Calu3 (cell line): ENCODE data around the gene CNNM4. TPM values are rescaled to one million over a fixed set of nuclear protein-coding genes. Genes with fewer than 3 reads are reported as not detected.

Experiments used
- BruUV-seq: library from RNA; stranded (reverse); fragments of 400-500 nt; replicated peaks from 2 replicates; lab custom pipeline; 2021; lab: Mats Ljungman, UMichigan
- CTCF ChIA-PET: fragments of 300-600 bp; sonication (Branson Sonifier 250); formaldehyde crosslinking; loops from one replicate; lab custom pipeline; 2022; ENCODE audit warnings: antibody characterized with exemption; lab: Charles Lee
- DNase-seq: peaks from one replicate; pipeline ENCODE4 v3.0.0; 2022
- H3K27ac Mint-ChIP-seq: one replicate; pipeline ENCODE4 v1.8.0; 2022; ENCODE audit warnings: mixed read lengths; ENCODE audit not compliant: unreplicated experiment
- H3K27me3 Mint-ChIP-seq: one replicate; pipeline ENCODE4 v1.8.0; 2022; ENCODE audit warnings: mixed read lengths; ENCODE audit not compliant: unreplicated experiment
- H3K36me3 Mint-ChIP-seq: one replicate; pipeline ENCODE4 v1.8.0; 2022; ENCODE audit warnings: mild to moderate bottlenecking, moderate library complexity, mixed read lengths; ENCODE audit not compliant: insufficient read depth, unreplicated experiment
- H3K4me1 Mint-ChIP-seq: one replicate; pipeline ENCODE4 v1.8.0; 2022; ENCODE audit warnings: mild to moderate bottlenecking, low read depth, mixed read lengths; ENCODE audit not compliant: unreplicated experiment
- H3K4me3 Mint-ChIP-seq: one replicate; pipeline ENCODE4 v1.8.0; 2022; ENCODE audit warnings: mild to moderate bottlenecking, low read depth, moderate library complexity, mixed read lengths; ENCODE audit not compliant: unreplicated experiment
- H3K9me3 Mint-ChIP-seq: one replicate; pipeline ENCODE4 v1.8.0; 2022; ENCODE audit warnings: low read depth, mixed read lengths; ENCODE audit not compliant: unreplicated experiment
- intact Hi-C: fragments of 100-400 bp; cut with micrococcal nuclease; formaldehyde crosslinking; loops from one replicate; pipeline ENCODE4 v1.10.0; 2022; ENCODE audit not compliant: unreplicated experiment
- total RNA-seq: library from RNA; stranded (reverse); gene quantifications from 2 replicates; pipeline ENCODE4 v1.2.3, GENCODE V29; 2022
- TF ChIP-seq, protein P1 (sequence below): fragments of 200-600 bp; IDR thresholded peaks from one replicate; pipeline ENCODE4 v1.8.0; 2022; ENCODE audit warnings: antibody characterized with exemption; ENCODE audit not compliant: unreplicated experiment

CNNM4 gene
- total RNA-seq, 1 experiment from 2014 or later: 22.3 TPM

DNA sequence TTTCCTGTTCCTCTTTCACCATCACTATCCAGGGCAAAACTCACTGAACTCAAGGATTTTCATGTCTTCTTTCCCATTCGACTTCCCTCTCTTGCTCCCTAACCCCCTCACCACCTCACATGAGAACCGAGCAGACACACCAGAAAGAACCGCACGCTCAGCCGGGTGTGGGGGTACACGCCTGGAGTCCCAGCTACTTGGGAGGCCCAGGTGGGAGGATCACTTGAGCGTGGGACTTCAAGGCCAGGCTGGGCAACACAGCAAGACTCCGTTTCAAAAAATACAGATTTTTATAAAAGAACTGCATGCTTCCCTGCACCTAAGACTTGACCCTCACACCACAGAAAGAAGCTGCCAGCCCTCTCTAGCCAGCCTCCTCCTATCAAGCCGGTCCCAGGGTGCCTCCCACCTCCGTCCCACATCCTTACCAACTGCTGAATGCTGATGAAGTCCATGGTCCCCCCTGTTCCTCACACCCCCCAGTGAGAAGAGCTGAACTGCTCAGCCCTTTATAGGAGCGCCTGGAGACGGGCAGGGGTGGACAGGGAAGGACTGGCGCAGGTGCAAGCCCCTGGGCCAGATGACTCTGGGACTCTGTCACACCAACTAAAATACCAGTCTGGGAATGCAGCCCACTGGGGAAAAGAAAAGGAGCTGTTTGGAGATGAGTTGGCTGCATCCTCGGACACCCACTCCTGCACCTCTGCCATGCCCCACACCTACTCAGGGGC, 83.0 kb downstream of the CNNM4 start, which contains the start of gene ANKRD23:
Gene ANKRD23, minus strand, starts transcription at position 484 of the 731 bp plus-strand sequence. Its CDS starts 29 bp downstream, at position 455.
- Mint-ChIP-seq H3K9me3 (no peaks in the 10 kb centered on the region), H3K36me3 (peaks cover 22% of the 10 kb centered on the region), H3K4me1 (no peaks in the 10 kb centered on the region), H3K27me3 (no peaks in the 10 kb centered on the region), H3K4me3 (no peak within 1 kb of the TSS), H3K27ac (no peak within 1 kb of the TSS)
- no peak for DNase-seq
- intact Hi-C loops: no loop called here
- CTCF ChIA-PET: interaction anchor here (1.2 kb wide), 1 partner anchor 14 kb away, joined by 3 read pairs; the partner anchor contains the start of gene ANKRD39
- TF ChIP-seq, protein P1, sequence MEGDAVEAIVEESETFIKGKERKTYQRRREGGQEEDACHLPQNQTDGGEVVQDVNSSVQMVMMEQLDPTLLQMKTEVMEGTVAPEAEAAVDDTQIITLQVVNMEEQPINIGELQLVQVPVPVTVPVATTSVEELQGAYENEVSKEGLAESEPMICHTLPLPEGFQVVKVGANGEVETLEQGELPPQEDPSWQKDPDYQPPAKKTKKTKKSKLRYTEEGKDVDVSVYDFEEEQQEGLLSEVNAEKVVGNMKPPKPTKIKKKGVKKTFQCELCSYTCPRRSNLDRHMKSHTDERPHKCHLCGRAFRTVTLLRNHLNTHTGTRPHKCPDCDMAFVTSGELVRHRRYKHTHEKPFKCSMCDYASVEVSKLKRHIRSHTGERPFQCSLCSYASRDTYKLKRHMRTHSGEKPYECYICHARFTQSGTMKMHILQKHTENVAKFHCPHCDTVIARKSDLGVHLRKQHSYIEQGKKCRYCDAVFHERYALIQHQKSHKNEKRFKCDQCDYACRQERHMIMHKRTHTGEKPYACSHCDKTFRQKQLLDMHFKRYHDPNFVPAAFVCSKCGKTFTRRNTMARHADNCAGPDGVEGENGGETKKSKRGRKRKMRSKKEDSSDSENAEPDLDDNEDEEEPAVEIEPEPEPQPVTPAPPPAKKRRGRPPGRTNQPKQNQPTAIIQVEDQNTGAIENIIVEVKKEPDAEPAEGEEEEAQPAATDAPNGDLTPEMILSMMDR: no peak
- BruUV-seq: no TSS peak

GRCh38 chr2:96844405-96844808, 83.7 kb downstream of the CNNM4 start:
- TF ChIP-seq, protein P1: no peak
- intact Hi-C loops: no loop called here
- no peaks in the 10 kb centered on the region for H3K9me3 Mint-ChIP-seq
- CTCF ChIA-PET: interaction anchor here (0.7 kb wide), 1 partner anchor 56 kb away, joined by 4 read pairs; no protein-coding TSS in a partner anchor
- no peak for DNase-seq
- H3K36me3 Mint-ChIP-seq: peaks cover 17% of the 10 kb centered on the region
- BruUV-seq: no TSS peak
- no peaks in the 10 kb centered on the region for H3K27me3 Mint-ChIP-seq
- no peak overlapping the region for H3K4me3 Mint-ChIP-seq
- H3K27ac Mint-ChIP-seq: no peak overlapping the region
- H3K4me1 Mint-ChIP-seq: no peaks in the 10 kb centered on the region

GRCh38 chr2:96846825-96847224, 86.1 kb downstream of the CNNM4 start:
- no peak overlapping the region for H3K27ac Mint-ChIP-seq
- H3K4me1 Mint-ChIP-seq: no peaks in the 10 kb centered on the region
- no TSS peak for BruUV-seq
- intact Hi-C loops: no loop called here
- peaks cover under 1% of the 10 kb centered on the region for H3K36me3 Mint-ChIP-seq
- no peak for DNase-seq
- TF ChIP-seq, protein P1: no peak
- no peak overlapping the region for H3K4me3 Mint-ChIP-seq
- no peaks in the 10 kb centered on the region for H3K9me3 Mint-ChIP-seq
- no peaks in the 10 kb centered on the region for H3K27me3 Mint-ChIP-seq
- CTCF ChIA-PET: interaction anchor here (1.1 kb wide), 1 partner anchor 14 kb away, joined by 5 read pairs; no protein-coding TSS in a partner anchor

DNA sequence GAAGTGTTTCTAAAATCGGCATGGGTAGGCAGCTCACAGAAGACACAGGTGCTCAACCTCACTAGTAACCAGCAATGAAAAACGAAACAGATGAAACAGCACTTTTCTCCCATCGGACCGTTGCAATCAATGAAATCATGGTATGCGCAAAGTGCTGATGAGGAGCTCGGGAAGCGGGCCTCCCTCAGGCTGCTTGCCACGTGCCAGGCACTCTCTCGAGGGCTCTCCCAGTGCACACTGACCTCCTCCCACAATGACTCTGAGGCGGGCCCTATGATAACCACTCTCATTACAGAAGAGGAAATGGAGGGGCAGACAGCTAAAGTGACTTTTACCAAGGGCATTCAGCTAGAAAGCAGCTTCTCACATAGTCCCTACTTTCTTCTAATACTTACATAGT, 86.9 kb downstream of the CNNM4 start:
- intact Hi-C loops: no loop called here
- Mint-ChIP-seq H3K27me3 (no peaks in the 10 kb centered on the region), H3K9me3 (no peaks in the 10 kb centered on the region), H3K4me3 (no peak overlapping the region), H3K27ac (no peak overlapping the region), H3K36me3 (peaks cover 8% of the 10 kb centered on the region), H3K4me1 (no peaks in the 10 kb centered on the region)
- BruUV-seq: no TSS peak
- DNase-seq: no peak
- CTCF ChIA-PET: interaction anchor here (1.1 kb wide), 1 partner anchor 14 kb away, joined by 5 read pairs; no protein-coding TSS in a partner anchor
- TF ChIP-seq, protein P1: no peak
